GM19328 (cell line): ENCODE measurements around the gene SUGP2.
"Not testable (repeated sequence)": the region's sequence is repeated elsewhere in the genome, so short reads cannot be mapped to it uniquely, and the experiment has no call there.

Source experiments
- ATAC-seq: cut with Tn5 transposase; IDR thresholded peaks from one replicate; pipeline ENCODE4 v1.9.1; 2021; ENCODE audit warnings: mild to moderate bottlenecking, moderate library complexity; ENCODE audit not compliant: unreplicated experiment

SUGP2 gene

DNA sequence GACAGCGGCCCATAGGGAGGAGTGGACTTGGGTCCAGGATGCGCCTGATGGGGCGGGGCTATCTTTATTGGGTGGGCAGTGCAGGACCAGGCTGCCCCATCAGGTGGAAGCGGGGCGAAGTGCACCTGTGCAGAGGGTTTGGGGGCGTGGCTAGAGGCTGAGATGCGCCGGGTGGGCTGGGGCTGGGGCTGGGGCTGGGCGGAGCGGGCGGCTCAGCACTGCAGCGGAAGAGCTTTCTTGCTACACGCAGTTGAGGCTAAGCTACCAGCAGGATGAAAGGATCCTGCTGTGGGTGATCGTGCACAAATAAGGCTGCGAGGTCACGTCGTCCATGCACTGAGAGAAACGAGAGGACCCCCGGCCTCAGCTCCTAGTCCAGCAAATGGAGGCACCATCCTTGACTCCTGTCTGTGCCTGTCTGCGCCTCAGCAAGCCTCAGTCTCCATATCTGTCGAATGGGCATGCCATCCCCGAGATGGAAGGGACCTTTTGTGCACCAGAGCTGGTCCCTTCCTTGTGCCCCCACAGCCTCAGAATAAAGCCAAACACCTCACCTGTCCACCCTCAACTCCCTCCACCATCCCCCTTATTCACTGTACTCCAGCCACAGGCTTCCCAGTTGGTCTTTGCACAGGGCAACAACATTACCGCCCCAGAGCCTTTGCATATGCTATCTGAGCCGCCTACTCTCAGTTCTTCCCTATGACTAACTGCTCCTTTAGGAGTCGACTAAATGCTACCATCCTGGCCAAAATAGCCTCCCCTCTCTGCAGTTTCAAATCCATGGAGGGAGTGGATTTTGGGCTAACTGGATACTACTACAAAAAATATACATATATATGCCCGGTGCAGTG is 71.3 kb downstream of the SUGP2 start:
- ATAC-seq, result no peak

DNA sequence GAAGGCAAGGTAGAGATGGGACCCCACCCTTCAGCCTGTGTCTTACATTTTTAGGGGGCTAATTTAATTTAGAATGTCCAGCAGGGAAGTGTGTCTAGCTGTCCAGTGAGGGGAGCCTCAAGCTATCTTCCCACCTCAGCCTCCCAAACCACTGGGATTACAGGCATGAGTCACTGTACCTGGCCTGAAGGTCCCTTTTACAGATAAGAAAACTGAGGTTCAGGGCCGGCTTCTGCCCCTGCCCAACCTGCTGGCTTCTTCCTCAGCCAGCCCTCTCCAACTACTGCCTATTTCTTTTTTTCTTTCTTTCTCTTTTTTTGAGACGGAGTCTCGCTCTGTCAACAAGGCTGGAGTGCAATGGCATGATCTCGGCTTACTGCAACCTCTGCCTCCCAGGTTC is 72.9 kb downstream of the SUGP2 start:
- ATAC-seq, result no peak

DNA sequence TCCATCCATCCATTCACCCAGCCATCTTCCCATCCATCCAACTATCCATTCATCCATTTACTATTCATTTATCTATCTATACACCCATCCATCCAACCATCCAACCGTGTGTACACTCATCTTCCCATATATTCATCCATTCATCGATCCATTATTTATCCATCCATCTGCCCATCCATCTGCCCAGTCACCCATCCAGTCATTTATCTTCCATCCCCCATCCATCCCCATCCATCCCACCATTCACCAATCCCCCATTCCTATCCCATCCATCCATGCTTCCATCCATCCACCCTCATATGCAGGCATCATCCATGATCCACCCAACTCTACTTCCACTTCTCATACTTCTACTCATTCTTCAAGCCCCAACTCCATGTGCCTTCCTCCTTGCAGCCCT is 78.3 kb downstream of the SUGP2 start:
- ATAC-seq, result no peak

DNA sequence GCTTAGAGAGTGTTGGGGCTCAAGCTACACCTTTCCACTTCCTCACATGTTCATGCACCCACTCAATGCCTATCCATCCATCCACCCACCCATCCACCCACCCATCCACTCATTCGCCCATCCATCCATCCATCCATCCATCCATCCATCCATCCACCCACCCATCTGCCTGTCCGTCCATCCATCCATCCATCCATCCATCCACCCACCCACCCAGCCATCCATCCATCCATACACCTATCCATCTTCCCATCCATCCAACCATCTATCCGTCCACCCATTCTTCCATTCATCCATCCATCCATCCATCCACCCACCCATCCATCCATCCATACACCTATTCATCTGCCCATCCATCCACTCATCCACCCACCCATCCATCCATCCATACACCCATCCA is 79.2 kb downstream of the SUGP2 start:
- no peak for ATAC-seq

DNA sequence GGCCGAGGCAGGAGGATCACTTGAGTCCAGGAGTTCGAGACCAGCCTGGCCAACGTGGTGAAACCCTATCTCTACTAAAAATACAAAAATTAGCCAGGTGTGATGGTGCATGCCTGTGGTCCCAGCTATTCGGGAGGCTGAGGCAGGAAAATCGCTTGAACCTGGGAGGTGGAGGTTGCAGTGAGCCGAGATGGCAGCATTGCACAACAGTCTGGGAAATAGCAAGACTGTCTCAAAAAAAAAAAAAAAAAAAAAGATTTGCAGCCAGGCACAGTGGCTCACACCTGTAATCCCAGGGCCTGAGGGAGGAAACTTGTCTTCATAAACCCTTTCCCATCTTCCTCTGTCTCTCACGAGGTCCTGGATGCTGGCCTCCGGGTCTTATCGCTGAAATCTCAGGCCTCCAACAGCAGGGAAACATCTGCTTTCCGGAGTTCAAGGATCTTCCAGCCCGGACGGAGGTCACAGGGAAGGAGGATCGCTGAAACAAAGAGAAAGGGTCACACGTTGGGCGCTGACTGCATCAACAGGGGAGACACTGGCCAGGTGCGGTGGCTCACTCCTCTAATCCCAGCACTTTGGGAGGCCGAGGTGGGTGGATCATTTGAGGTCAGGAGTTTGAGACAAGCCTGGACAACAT is 80.8 kb downstream of the SUGP2 start:
- not testable (repeated sequence) for ATAC-seq

DNA sequence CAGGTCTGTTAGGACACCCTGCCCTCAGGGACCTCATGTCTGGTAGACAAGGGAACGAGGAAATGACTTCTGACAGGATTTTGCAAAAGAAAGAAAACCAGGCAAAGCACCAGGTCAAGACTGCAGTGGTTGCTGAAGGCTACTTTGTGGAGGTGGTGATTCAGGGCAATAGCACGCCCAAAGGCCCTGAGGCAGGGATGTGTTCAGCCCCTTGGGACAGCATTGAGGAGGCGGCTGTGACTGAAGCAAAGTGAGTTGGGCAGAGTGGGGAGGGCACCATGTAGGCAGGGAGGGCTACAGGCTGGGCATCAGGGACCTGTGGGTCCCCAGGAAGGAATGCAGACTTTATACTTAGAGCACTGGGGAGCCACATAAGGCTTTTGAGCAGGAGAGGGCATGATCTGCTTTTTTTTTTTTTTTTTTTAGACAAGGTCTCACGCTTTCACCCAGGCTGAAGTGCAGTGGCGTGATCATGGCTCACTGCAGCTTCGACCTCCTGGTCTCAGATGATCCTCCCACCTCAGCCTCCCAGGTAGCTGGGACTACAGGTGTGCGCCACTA is 81.5 kb downstream of the SUGP2 start:
- no peak for ATAC-seq

DNA sequence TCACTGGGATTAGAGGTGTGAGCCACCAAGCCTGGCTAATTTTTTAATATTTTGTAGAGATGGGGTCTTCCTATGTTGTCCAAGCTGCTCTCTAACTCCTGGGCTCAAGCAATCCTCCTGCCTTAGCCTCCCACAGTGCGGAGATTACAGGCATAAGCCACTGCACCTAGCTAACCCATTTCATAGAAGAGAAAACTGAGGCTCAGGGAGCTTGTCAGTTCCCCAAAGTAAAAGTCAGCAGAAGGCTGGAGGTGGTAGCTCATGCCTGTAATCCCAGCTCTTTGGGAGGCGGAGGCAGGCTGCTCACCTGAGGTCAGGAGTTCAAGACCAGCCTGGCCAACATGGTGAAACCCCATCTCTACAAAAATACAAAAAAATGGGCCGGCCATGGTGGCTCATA is 83.5 kb downstream of the SUGP2 start:
- no peak for ATAC-seq

DNA sequence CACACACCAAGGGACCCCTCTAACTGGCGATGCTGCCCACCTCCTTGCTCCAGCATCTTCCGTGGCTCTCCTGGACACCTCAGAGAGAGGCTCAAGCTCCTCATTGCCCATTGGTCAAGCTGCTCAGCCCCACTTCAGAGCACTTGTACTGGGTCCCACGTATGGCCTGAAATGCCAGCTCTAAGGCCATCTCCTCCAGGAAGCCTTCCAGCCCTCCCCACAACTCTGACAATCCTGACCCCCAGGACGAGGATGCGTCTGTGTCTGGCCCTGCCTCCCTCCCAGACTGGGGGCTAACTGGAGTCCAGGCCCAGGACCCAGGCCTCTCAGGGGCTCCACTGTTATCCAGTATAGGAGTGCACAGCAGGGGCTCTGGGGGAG is 84.4 kb downstream of the SUGP2 start:
- ATAC-seq, result no peak

DNA sequence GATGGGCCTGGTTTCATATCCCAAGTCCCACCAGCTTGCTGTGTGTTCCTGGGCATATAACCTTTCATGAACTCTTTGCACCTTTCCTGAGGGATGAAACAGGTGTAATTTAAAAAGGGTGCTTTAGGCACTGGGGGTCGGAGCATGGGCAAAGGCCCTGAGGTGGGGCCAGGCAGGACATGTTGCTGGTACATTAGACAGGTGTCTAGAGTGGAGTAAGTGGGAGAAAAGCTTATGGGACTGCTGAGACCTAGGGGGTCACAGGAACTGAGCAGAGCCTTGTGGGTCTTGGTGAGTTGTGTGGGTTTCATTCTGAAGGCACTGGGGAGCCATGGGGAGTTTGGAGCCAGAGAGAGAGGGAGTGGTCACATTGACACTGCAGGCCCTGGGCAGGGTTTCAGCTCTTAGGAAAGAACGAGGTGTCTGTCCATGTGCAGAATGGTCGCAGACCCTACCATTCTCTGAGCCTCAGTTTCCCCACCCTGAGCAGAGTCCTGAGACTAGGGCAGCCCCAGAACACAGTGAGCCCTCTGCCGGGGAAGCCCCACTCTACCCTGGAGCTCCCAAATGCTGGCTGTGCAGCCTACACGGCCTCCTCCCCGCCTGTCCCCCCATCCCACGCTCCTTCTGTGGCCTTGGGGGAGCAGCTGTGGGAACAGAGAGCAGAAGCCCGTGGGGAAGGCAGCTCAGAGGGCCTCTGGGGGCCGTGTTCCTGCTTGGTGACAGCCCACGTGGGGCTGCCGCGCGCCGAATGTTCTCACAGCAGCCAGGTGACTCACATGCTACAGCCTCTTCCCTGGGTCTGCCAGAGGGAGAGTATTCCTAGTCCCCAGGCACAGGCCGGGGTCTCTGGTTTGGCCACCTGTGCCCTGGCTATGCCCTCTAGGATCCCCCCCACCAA is 85.0 kb downstream of the SUGP2 start:
- no peak for ATAC-seq

DNA sequence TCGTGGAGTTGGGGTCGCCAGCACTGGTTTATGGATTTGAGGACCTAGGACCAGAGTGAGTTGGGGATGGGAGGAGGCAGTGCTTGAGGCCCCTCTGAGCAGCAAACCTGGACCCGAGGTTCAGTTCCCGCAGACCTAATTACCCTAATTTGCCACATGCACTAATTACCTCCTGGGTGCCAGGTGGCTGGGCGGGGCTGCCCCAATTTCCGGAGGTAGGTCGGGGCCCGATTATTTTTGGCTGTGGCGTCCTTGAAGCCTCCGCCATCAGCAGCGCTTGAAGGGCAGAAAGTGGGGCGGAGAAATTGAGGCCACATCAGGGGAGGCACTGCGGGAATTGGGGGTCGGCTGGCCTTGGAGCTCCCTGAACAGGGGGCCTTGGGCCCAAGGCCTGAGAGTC is 86.4 kb downstream of the SUGP2 start:
- ATAC-seq, result no peak

DNA sequence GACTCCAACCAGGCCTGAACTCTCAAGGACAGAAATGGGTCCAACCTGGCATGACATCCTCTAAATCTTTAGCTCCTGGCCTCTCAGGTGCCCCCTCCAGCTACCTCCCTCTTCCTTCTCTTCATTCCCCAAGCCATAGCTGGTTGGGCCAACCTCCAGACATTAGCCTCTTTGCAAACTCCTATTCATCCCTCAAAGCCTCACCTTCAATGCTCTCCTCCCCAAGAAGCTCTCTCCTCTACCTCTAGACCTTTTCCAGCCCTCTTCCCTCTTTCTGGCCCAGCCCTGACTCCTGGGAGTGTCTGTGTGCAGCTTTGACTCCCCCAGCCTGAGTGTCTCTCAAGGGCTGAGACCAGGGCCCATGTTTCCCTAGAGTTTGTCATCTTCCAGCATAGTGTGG is 87.0 kb downstream of the SUGP2 start:
- ATAC-seq, result no peak

DNA sequence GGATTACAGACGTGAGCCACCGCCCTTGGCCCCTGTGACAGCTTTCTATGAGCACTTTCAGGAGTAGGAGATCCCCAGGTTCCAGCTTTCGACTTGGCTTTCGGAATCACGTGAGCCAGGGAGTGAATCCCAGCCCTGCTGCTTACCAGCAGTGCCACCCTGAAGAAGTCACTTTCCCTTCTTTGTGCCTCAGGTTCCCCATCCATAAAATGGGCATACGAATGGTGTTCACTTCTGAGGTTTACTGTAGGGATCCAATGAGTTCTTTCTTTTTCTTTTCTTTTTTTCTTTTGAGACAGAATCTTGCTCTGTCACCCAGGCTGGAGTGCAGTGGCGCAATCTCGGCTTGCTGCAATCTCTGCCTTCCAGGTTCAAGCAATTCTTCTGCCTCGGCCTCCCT is 88.0 kb downstream of the SUGP2 start:
- ATAC-seq, result no peak

DNA sequence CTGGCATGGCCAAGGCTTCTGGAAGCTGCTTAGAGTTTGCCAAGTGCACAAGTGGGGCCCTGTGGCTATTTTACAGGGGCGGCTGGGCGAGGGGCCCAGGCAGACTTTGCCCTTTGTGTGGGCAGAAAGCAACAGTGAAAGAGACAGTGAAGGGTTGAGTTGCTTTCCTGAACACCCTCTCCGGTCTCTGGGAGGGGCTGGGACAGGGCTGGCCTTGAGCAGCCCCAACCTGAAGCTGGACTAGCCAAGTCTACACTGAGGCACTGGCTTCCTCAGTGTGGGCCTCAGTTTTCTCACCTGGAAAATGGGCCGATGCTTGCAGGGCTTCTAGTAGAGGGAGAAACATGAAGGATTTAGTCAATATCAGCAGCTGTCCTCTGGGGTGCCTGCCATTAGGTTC is 89.9 kb downstream of the SUGP2 start:
- no peak for ATAC-seq

DNA sequence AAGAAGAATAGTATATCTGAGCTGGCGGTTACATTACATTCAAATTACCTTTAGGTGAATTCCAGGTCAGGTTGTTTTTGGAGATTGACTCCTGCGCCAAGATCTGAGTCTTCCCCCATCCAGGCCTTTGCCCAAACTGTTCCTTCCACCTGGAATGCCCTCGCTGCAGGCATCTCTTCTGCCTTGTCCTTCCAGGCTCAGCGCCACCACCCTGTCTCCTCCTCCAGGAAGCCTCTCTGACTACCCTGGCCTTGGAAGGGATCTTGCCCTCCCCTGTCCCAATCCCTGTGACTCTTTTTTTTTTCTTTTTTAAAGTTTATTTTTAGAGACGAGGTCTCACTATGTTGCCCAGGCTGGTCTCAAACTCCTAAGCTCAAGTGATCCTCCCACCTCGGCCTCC is 90.6 kb downstream of the SUGP2 start:
- ATAC-seq, result no peak

DNA sequence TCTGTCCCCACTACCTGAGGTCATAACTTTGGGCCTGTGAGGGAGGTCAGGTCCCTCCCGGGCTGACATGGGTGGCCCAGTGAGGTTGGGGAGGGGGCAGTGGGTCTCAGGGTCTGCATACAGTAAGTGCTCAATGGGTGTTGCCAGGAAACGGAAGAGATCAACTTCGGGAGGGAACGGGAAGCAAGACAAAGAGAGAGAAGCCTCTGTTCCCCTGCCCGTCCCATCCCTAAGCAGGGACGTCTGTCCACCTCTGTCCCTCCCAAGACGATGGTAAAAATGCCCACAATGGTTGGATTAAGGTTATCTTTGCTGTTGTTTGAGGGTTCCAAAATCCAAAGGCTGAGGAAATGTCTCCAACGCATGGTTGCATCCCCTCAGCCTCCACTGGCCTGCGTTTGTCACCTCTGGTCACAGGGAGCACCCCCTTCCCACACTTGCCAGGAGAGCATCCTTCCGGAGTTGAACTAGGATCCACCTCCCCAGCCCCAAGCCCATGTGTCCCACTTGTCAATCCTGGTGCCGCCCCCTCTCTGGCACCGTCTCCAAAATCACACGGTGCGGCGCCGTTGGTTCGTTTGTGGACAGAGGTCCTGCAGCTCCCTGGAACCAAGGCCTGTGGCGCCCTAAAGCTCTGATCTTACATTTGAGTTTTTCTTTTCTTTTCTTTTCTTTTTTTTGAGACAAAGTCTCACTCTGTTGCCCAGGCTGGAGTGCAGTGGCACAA is 91.5 kb downstream of the SUGP2 start:
- no peak for ATAC-seq
